IMR-90 (cell line): ENCODE results near the gene RHOD.

Experiments
- BHLHE40 ChIP-seq: fragments of 150-350 bp; IDR thresholded peaks from 2 replicates; pipeline ENCODE4 v1.6.1; 2016; ENCODE audit warnings: mild to moderate bottlenecking, low read depth, low read length
- CTCF ChIP-seq: conservative IDR thresholded peaks from 2 replicates; pipeline ENCODE4 v1.5.1; 2012; ENCODE audit warnings: mild to moderate bottlenecking, low read depth, low read length, improper control_type of control experiment
- ELK1 ChIP-seq: fragments of 150-350 bp; IDR thresholded peaks from 2 replicates; pipeline ENCODE4 v1.6.1; 2016; ENCODE audit warnings: low read depth, mild to moderate bottlenecking, low read length, moderate library complexity, borderline replicate concordance
- RAD21 ChIP-seq: IDR thresholded peaks from 2 replicates; pipeline ENCODE4 v1.6.1; 2012; ENCODE audit warnings: low read length, improper control_type of control experiment

- TF ChIP-seq CTCF (no peak), BHLHE40 (no peak), RAD21 (no peak), ELK1 (no peak)
Measured at GRCh38 chr11:67016550-67016949, 40.1 kb upstream of the RHOD start.
